BJ (cell line): ENCODE results near the gene ALG8. TPM values are rescaled to one million over a fixed set of nuclear protein-coding genes. Genes with fewer than 3 reads are reported as not detected.
"Not testable (repeated sequence)": the region's sequence is repeated elsewhere in the genome, so short reads cannot be mapped to it uniquely, and the experiment has no call there.

Experiments
- CTCF ChIA-PET: fragments of 350-600 bp; formaldehyde crosslinking; extraction: SDS; loops from one replicate; lab custom pipeline; 2021; ENCODE audit warnings: antibody characterized with exemption, inconsistent platforms; lab: Yijun Ruan, JAX
- POLR2A ChIA-PET: fragments of 300-600 bp; sonication (Branson Sonifier 250); formaldehyde crosslinking; extraction: SDS; loops from one replicate; lab custom pipeline; 2021; ENCODE audit warnings: antibody characterized with exemption; lab: Charles Lee
- DNase-seq: peaks from one replicate; pipeline ENCODE4 v3.0.0-alpha.2; 2011; ENCODE audit warnings: low read depth
- H3K27me3 ChIP-seq: 2 replicates; pipeline ENCODE4 v1.6.0; 2011; ENCODE audit warnings: low read length; ENCODE audit not compliant: control insufficient read depth, insufficient read depth
- H3K36me3 ChIP-seq: 2 replicates; pipeline ENCODE4 v1.5.1; 2011; ENCODE audit warnings: low read length; ENCODE audit not compliant: control insufficient read depth, insufficient read depth
- H3K4me3 ChIP-seq: 2 replicates; pipeline ENCODE4 v1.5.1; 2011; ENCODE audit warnings: low read depth, mild to moderate bottlenecking, control low read depth, low read length
- CTCF ChIP-seq: IDR thresholded peaks from 2 replicates; pipeline ENCODE4 v1.5.1; 2011; ENCODE audit warnings: low read depth, mild to moderate bottlenecking, control low read depth, inconsistent platforms, low read length, moderate library complexity; ENCODE audit not compliant: insufficient read depth
- polyA plus RNA-seq: library from polyadenylated mRNA; depleted of rRNA; stranded (reverse); fragments of >200 nt; gene quantifications from 2 replicates; pipeline ENCODE4 v1.2.3, GENCODE V29; 2011

ALG8 gene
- polyA plus RNA-seq, 1 experiment: 33.9 TPM

- ChIA-PET POLR2A (no interaction called here), CTCF (interaction anchor here (1.2 kb wide), 1 partner anchor 361 kb away, joined by 3 read pairs; no protein-coding TSS in a partner anchor)
- no peaks in the 10 kb centered on the region for H3K36me3 ChIP-seq
- H3K4me3 ChIP-seq: no peak overlapping the region
- TF ChIP-seq CTCF: no peak
- DNase-seq: no peak
- H3K27me3 ChIP-seq: no peaks in the 10 kb centered on the region
Measured at GRCh38 chr11:78062671-78063070, 76.8 kb downstream of the ALG8 start.

- DNase-seq: no peak
- no peak for TF ChIP-seq CTCF
- no peaks in the 10 kb centered on the region for H3K27me3 ChIP-seq
- no peaks in the 10 kb centered on the region for H3K36me3 ChIP-seq
- CTCF ChIA-PET: no interaction called here
- POLR2A ChIA-PET: no interaction called here
- H3K4me3 ChIP-seq: no peak overlapping the region
Measured at GRCh38 chr11:78061921-78062311, 77.5 kb downstream of the ALG8 start.

GRCh38 chr11:78061088-78061920 is 78.1 kb downstream of the ALG8 start:
- ChIA-PET POLR2A (no interaction called here), CTCF (interaction anchor here (0.7 kb wide), 1 partner anchor 8 kb away, joined by 3 read pairs; no protein-coding TSS in a partner anchor)
- no peak overlapping the region for H3K4me3 ChIP-seq
- DNase-seq: no peak
- no peaks in the 10 kb centered on the region for H3K27me3 ChIP-seq
- TF ChIP-seq CTCF: no peak
- H3K36me3 ChIP-seq: no peaks in the 10 kb centered on the region

GRCh38 chr11:78060533-78060932 is 78.9 kb downstream of the ALG8 start:
- ChIA-PET POLR2A (no interaction called here), CTCF (interaction anchor here (0.7 to 2.1 kb wide), 2 partner anchors 8 to 14 kb away, joined by 3 to 6 read pairs; no protein-coding TSS in a partner anchor)
- H3K36me3 ChIP-seq: no peaks in the 10 kb centered on the region
- no peak for DNase-seq
- H3K27me3 ChIP-seq: no peaks in the 10 kb centered on the region
- H3K4me3 ChIP-seq: no peak overlapping the region
- TF ChIP-seq CTCF: no peak

- CTCF ChIA-PET: interaction anchor here (1.3 to 2.1 kb wide), 2 partner anchors 11 to 14 kb away, joined by 3 to 6 read pairs; no protein-coding TSS in a partner anchor
- POLR2A ChIA-PET, H3K27me3 ChIP-seq, DNase-seq, H3K4me3 ChIP-seq, H3K36me3 ChIP-seq: not testable (repeated sequence)
Measured at GRCh38 chr11:78059749-78060328, 79.6 kb downstream of the ALG8 start.
